ENCODE results near the gene RC3H2.

GRCh38 chr9:122807271-122807900, 97.8 kb downstream of the RC3H2 start:
- TF ChIP-seq BCL3 (IDR thresholded peaks at IDR 0.05; ENCODE audit: borderline replicate concordance, insufficient read depth, low read depth, low read length, poor library complexity, severe bottlenecking) (no peak), EED (IDR thresholded peaks at IDR 0.05; ENCODE audit: low read depth) (no peak), CEBPB (IDR thresholded peaks at IDR 0.05; ENCODE audit: borderline replicate concordance in 1 of 2, low read depth in 2 of 2, low read length in 2 of 2) (no peak), RBBP5 (conservative IDR thresholded peaks at IDR 0.05) (no peak), EZH2 (IDR thresholded peaks at IDR 0.05; ENCODE audit: borderline replicate concordance, control insufficient read depth, low read depth, low read length) (no peak), CTCF (IDR thresholded peaks at IDR 0.05 in 2 of 3, conservative IDR thresholded peaks at IDR 0.05 in 1 of 3; ENCODE audit: control insufficient read depth in 2 of 3, extremely low read depth in 1 of 3, insufficient read depth in 1 of 3, low read depth in 3 of 3, low read length in 3 of 3) (no peak)
